NCI-H2107 treated with DMSO at 0.1 percent for 48 hours (cell line): ENCODE results near the gene AZU1.
"Not testable (repeated sequence)": the region's sequence is repeated elsewhere in the genome, so short reads cannot be mapped to it uniquely, and the experiment has no call there.

Source experiments
- DNase-seq: peaks from one replicate; lab custom pipeline; 2025; ENCODE audit not compliant: unreplicated experiment; lab: John Stamatoyannopoulos, UW

The AZU1 gene

DNA sequence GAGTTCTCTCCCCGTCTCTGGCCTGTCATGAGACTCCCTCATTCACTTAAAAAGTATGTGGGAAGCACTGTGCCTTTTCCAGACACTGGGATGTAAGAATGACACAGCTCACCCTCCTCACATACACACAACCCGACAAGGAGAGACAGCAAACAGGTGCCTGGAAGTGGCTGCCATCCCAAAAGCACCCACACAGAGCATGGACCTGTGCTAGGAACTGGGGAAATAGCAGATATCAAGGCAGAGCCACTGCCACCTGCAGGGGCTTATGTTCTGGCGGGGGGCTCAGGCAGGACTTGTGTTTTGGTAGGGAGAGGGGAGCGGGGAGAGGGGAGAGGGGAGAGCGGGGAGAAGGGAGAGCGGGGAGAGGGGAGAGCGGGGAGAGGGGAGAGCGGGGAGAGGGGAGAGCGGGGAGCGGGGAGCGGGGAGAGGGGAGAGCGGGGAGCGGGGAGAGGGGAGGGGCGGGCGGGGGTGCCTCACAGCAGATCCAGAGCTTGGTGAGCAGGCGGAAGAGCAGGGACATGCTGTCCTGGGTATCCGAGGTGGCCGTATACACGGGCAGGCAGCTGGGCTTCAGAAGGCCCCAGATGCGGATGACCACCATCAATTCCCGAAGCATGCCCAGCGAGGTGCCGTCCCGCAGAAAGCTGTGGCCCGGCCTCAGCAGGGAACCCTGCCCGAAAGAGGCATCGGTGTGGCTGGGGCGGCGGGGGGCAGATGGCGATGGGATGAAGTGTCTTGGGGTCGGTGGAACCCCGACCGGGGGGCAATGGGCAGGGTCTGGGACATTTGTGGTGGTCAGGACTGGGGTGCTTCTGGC is 44.0 kb downstream of the AZU1 start:
- DNase-seq: no peak

DNA sequence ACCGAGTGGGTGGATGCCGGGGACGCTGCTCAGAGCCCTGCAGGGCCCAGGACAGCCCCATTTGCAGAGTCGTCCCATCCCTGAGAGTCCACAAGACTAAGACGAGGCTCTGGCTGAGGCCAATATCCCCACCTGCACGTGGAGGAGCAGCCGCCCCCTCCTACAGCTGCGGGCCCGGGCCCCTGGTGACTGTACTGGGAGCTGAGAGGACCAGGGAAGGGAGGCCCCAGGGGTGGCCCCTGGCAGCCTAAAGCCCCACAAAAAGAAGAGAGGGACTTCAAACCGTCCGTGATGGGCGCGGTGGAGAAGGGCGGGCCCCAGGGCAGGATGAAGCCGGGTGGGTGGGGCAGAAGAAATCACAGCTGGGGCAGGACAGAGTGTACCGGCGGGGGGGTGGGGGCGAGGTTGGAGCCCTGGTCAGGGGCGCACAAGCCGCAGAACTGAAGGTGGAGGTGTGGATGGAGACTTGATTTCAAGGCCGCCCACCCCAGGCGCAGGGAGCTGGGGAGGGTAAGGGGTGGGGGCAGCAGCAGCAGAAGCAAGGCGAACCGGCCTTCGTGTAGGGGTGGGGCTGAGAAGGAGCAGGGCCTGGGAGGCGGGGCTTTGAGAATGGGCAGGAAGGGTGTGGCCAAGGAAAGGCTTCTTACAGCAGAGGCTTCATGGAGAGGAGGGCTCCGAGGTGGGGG is 44.8 kb downstream of the AZU1 start:
- no peak for DNase-seq

GRCh38 chr19:873084-873483 is 45.4 kb downstream of the AZU1 start:
- no peak for DNase-seq

DNA sequence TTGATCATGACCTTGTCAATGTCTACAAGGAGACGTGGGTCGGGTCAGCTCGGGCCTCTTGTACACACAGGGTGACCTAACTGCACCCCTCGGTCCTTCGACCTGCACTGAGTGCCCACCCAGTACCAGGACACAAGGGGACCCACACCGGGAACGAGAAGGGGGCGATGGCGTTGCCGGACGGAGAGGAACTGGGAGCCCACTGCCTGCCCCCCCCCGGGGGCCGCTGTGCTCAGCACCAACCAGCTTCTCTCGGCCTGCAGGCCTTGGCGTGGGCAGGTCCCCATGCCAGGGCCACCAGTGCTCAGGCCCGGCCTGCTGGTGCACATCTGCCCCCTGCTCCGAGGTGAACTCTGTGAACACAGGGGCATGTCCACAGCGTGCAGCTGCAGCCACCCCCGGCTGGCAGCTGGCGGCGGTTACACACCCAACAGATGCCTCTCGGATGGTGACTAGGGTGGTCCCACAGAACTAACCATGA is 46.0 kb downstream of the AZU1 start:
- no peak for DNase-seq

DNA sequence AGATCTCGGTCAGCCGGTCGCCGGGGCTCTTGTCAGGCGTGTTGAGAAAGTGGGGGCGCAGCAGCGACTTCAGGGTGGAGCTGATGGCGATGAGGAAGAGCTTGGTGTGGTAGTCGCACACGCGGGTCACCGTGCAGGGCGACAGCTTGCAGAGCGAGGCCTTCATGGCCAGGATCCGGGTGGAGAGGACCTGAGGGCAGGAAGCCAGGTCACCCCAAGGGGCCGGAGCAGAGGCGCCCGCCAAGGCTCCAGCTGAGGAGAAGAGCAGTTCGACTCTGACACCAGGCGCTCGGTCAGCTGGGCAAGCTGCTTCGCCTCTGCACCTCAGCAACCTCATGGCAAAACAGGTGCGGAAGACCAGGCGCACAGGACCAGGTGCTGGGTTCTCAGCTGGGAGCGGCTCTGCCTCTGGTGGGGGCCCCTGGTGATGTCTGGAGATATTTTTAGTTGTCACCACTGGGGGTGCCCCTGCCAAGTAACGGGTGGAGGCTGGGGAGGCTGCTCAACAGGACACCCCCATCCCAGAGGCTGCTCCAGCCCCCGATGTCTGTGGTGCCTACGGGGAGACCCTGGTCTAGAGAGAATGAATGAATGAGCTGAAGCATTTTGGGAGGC is 47.7 kb downstream of the AZU1 start:
- no peak for DNase-seq

GRCh38 chr19:876089-876488 is 48.5 kb downstream of the AZU1 start:
- no peak for DNase-seq

DNA sequence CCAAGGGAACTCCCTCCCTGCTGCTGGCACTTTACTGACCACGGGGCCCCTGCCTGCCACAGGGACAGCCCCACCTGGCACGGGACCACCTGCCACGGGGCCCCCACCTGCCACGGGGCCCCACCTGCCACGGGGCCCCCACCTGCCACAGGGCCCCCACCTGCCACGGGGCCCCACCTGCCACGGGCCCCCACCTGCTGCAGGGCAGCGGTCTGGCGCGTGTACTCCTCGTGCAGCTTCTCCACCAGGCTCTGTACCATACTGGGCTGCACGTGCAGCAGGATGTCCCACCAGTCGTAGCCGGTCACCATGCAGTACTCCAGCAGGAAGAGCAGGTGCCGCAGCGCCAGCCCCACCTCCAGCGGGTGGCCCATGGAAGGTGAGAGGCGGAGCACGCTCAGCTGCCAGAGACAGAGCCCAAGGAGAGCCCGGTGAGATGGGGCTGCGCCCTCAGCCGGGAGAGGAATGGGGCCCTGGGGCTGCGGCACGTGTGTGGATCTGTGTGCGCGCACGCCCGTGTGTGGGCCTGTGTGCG is 49.2 kb downstream of the AZU1 start:
- peak; percentile 57 for DNase-seq

- not testable (repeated sequence) for DNase-seq
Measured at GRCh38 chr19:877992-878660, 50.5 kb downstream of the AZU1 start.

DNA sequence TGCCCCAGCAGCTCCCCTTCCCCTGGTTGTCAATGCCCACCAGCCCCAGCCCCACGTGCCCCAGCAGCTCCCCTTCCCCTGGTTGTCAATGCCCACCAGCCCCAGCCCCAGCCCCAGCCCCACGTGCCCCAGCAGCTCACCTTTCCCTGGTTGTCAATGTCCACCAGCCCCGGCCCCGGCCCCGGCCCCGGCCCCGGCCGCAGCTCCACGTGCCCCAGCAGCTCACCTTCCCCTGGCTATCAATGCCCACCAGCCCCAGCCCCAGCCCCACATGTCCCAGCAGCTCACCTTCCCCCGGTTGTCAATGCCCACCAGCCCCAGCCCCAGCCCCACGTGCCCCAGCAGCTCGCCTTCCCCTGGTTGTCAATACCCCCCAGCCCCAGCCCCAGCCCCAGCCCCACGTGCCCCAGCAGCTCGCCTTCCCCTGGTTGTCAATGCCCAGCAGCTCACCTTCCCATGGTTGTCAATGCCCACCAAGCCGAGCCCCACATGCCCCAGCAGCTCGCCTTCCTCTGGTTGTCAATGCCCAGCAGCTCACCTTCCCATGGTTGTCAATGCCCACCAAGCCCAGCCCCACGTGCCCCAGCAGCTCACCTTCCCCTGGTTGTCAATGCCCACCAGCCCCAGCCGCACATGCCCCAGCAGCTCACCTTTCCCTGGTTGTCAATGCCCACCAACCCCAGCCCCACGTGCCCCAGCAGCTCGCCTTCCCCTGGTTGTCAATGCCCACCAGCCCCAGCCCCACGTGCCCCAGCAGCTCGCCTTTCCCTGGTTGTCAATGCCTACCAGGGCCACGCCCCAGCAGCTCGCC is 51.3 kb downstream of the AZU1 start:
- not testable (repeated sequence) for DNase-seq

GRCh38 chr19:879711-880438 is 52.2 kb downstream of the AZU1 start:
- DNase-seq: no peak
